Upper lobe of right lung (tissue), 1 donor: ENCODE results near the gene DPP7. TPM values are rescaled to one million over a fixed set of nuclear protein-coding genes. Genes with fewer than 3 reads are reported as not detected.

ENCODE experiments used
- ATAC-seq: fragments of 200-7000 bp; cut with Tn5 transposase; one replicate; pipeline ENCODE4 v1.9.1; 2020; ENCODE audit warnings: mild to moderate bottlenecking, moderate library complexity
- DNase-seq: peaks from one replicate; pipeline ENCODE4 v3.0.0-alpha.2; 2020
- H3K27ac ChIP-seq: fragments of 200-600 bp; one replicate; pipeline ENCODE4 v1.8.0; 2022
- H3K27me3 ChIP-seq: fragments of 200-600 bp; one replicate; pipeline ENCODE4 v1.8.0; 2022; ENCODE audit warnings: mild to moderate bottlenecking
- H3K36me3 ChIP-seq: fragments of 200-600 bp; one replicate; pipeline ENCODE4 v1.8.0; 2022
- H3K4me1 ChIP-seq: fragments of 200-600 bp; one replicate; pipeline ENCODE4 v1.8.0; 2022
- H3K4me3 ChIP-seq: fragments of 200-600 bp; one replicate; pipeline ENCODE4 v1.8.0; 2022; ENCODE audit warnings: mild to moderate bottlenecking
- H3K9me3 ChIP-seq: fragments of 200-600 bp; one replicate; pipeline ENCODE4 v1.8.0; 2022
- CTCF ChIP-seq: fragments of 200-600 bp; IDR thresholded peaks from one replicate; pipeline ENCODE4 v1.8.0; 2022; ENCODE audit warnings: antibody characterized with exemption
- intact Hi-C: fragments of 100-400 bp; cut with DNase I; formaldehyde crosslinking; loops from one replicate; pipeline ENCODE4 v1.11.0; 2022
- total RNA-seq: library from RNA; stranded (reverse); fragmentation: NEBNext Ultra II Directional; extraction: Animal tissue kit (Norgen Biotek cat#: 25700); gene quantifications from one replicate; pipeline ENCODE4 v1.2.1, GENCODE V29; 2021
- donor health status: DM: no; HTN: yes; CAD: no; lungs with severe emphysema.

Gene DPP7
- total RNA-seq, 1 donor from 2014 or later: 183 TPM

GRCh38 chr9:137076636-137077009 lies 37.9 kb downstream of the DPP7 start:
- H3K27ac ChIP-seq: peak overlapping the region; percentile 73
- peak overlapping the region; percentile 64 for H3K4me3 ChIP-seq
- no peaks in the 10 kb centered on the region for H3K9me3 ChIP-seq
- no peak for TF ChIP-seq CTCF
- intact Hi-C loops: no loop called here
- H3K4me1 ChIP-seq: peaks cover 14% of the 10 kb centered on the region
- H3K27me3 ChIP-seq: no peaks in the 10 kb centered on the region
- ATAC-seq: no peak
- no peak for DNase-seq
- H3K36me3 ChIP-seq: peaks cover 25% of the 10 kb centered on the region

- DNase-seq: no peak
- ATAC-seq: no peak
- no peak for TF ChIP-seq CTCF
- intact Hi-C loops: no loop called here
- Histone ChIP-seq H3K36me3 (peaks cover 13% of the 10 kb centered on the region), H3K4me3 (no peak overlapping the region), H3K27me3 (no peaks in the 10 kb centered on the region), H3K9me3 (no peaks in the 10 kb centered on the region), H3K27ac (no peak overlapping the region), H3K4me1 (peaks cover 20% of the 10 kb centered on the region)
Observed at GRCh38 chr9:137075275-137075775, 39.2 kb downstream of the DPP7 start.

GRCh38 chr9:137074657-137075274 lies 39.8 kb downstream of the DPP7 start:
- DNase-seq (no peak), ATAC-seq (no peak)
- no peaks in the 10 kb centered on the region for H3K27me3 ChIP-seq
- intact Hi-C loops: no loop called here
- TF ChIP-seq CTCF: no peak
- H3K9me3 ChIP-seq: no peaks in the 10 kb centered on the region
- H3K27ac ChIP-seq: no peak overlapping the region
- H3K4me3 ChIP-seq: no peak overlapping the region
- peaks cover 7% of the 10 kb centered on the region for H3K36me3 ChIP-seq
- H3K4me1 ChIP-seq: peaks cover 20% of the 10 kb centered on the region

GRCh38 chr9:137073992-137074399 lies 40.5 kb downstream of the DPP7 start:
- Histone ChIP-seq H3K4me3 (no peak overlapping the region), H3K4me1 (peaks cover 20% of the 10 kb centered on the region)

GRCh38 chr9:137071282-137071681 lies 43.3 kb downstream of the DPP7 start:
- Histone ChIP-seq H3K36me3 (no peaks in the 10 kb centered on the region), H3K4me3 (peak overlapping the region; percentile 39), H3K27me3 (peaks cover 9% of the 10 kb centered on the region), H3K27ac (peak overlapping the region; percentile 67), H3K9me3 (no peaks in the 10 kb centered on the region), H3K4me1 (peaks cover 7% of the 10 kb centered on the region)
- no peak for TF ChIP-seq CTCF
- no peak for ATAC-seq
- intact Hi-C loops: no loop called here
- DNase-seq: no peak

More at GRCh38 chr9:137073992-137074399, 40.5 kb downstream of the DPP7 start:
- no peak for ATAC-seq
- Histone ChIP-seq H3K9me3 (no peaks in the 10 kb centered on the region), H3K27ac (no peak overlapping the region), H3K36me3 (no peaks in the 10 kb centered on the region), H3K27me3 (peaks cover 7% of the 10 kb centered on the region)
- intact Hi-C loops: no loop called here
- TF ChIP-seq CTCF: no peak
- no peak for DNase-seq
